Glomerular endothelial cell (primary cell): ENCODE measurements around the gene PMIS2. TPM values are rescaled to one million over a fixed set of nuclear protein-coding genes. Genes with fewer than 3 reads are reported as not detected.
"Not testable (repeated sequence)": the region's sequence is repeated elsewhere in the genome, so short reads cannot be mapped to it uniquely, and the experiment has no call there.

Experiments used
- DNase-seq: peaks from one replicate; pipeline ENCODE4 v3.0.0-alpha.2; 2011; ENCODE audit warnings: low read depth, low spot score; ENCODE audit errors: extremely low read depth
- total RNA-seq: library from RNA; depleted of rRNA; stranded (reverse); fragments of >200 nt; gene quantifications from 2 replicates; pipeline ENCODE4 v1.2.3, GENCODE V29; 2015

PMIS2 gene
- total RNA-seq, 1 donor from 2014 or later: not detected

DNA sequence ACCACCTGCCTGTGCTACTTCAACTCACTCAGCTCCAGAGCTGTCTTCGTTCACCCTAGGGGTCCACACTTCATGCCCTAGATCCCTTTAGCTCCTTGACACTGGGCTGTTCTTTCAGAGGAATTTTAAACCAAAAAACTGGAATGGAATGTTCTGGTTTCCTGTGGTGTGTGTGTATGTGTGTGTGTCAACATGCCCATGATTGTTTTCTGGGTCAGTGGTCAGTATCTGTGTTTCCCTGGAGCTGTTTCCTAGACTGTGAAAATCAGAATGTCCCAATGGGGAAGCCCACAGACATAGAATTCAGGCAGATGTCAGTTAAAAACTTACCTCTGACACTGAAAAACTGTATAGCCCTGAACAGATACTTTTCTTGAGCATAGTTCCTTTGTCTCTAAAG is 1.3 kb downstream of the PMIS2 start:
- no peak for DNase-seq

DNA sequence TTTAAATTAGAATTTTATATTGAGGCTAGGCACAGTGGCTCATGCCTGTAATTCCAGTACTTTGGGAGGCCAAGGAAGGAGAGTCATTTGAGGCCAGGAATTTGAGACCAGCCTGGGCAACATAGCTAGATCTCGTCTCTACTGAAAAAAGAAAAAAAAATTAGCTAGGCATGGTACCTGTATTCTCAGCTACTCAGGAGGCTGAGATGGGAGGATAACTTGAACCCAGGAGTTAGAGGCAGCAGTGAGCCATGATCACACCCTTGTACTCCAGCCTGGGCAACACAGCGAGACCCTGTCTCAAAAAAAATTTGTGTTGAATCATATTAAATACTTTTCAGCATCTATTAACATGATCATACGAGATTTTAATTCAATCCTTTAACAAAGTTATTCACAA is 4.9 kb downstream of the PMIS2 start:
- no peak for DNase-seq

DNA sequence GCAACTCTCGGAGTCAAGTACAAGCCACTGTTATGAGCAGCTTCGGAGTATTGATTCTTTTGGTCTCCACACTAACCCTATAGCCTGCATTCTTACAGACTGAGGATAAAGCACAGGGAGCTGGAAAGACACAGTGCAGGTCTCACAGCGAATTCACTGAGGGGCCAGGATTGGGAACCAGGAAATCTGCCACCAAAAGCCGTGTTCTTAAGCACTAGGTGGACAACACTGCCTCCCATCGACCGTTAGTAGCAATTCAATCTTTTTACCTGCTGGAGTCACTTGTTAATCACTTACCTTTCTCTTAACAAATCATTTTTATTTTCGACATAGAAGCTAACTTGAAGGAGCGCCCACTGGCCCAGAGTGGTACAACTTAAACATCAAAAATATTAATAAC is 6.3 kb downstream of the PMIS2 start:
- DNase-seq: no peak

DNA sequence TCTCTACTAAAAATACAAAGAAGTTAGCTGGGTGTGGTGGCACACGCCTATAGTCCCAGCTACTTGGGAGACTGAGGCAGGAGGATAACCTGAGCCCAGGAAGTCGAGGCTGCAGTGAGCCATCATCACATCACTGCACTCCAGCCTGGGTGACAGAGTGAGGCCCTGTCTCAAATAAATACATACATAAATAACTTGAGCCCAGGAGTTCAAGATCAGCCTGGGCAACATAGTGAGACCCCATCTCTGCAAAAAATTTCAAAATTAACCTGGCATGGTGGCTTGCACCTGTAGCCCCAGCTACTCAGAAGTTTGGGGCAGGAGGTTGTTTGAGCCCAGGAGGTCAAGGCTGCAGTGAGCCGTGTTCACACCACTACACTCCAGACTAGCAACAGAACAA is 9.1 kb downstream of the PMIS2 start:
- not testable (repeated sequence) for DNase-seq

DNA sequence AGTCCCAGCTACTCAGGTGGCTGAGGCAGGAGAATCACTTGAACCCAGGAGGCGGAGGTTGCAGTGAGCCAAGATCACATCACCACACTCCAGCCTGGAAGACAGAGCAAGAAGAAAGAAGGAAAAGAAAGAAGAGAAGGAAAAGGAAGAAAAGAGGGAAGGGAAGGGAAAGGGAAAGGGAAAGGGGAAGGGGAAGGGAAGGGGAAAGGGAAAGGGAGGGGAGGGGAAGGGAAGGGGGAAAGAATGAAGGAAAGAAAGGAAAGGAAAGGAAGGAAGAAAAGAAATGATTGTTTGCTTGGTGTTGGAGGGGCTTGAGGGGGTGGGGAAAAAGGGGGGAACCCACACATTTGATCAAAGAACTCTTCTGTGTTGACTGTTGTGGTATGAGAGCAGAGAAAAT is 10.0 kb downstream of the PMIS2 start:
- DNase-seq: no peak

DNA sequence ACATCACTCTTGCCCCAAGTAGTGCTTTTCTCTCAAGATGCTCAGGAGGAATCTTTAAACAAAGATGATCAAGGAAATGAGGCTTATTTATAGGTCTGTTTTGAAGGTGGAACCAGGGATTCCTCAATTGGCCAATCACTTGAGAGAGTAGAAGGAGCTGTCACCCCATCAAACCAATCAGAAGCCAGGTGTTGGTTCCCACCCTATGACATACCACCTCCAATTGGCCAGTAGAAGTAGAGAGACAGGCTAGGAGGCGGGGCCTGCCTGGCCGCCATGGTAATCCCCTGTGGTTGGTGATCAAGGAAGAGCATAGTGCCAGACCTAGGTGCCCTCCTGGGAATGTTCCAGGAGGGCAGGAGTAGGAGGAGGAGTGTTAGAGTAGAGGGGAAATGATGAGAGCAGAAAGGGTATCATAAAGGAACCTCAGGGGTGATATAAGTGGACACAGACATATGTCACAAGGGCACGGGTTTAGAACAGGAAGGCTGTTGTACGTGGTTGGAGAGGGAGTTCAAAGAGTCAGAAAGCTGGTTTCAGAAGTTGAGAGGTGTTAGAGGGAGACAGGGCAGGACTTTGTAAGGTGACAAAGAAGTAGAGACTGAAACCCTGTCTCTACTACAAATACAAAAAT is 10.5 kb downstream of the PMIS2 start:
- DNase-seq: no peak

DNA sequence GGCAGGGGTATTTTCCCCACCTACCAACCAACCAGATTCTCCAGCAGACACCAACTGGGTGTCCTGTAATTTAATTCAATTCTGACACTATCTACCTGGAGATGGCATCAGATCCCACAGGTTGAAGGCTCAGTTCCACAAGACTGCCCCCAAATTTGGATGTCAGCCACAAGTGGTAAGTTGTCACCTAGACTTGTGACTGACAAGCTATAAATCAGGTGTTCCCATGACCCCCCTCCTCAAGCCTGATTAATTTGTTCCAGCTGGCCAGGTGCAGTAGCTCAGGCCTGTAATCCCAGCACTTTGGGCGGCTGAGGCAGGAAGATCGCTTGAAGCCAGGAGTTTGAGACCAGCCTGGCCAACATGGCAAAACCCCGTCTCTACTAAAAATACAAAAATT is 16.0 kb downstream of the PMIS2 start:
- no peak for DNase-seq

DNA sequence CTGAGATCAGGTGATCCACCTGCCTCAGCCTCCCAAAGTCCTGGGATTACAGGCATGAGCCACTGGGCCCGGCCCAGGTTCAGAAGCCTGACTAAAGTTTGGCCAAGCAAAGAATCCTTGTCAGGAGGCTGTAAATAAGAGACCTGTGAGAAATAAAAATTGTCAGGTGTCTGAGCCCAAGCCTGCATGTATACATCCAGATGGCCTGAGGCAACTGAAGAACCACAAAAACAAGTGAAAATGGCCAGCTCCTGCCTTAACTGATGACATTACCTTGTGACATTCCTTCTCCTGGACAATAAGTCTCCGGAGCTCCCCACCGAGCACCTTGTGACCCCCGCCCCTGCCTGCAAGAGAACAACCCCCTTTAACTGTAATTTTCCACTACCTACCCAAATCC is 18.5 kb downstream of the PMIS2 start:
- DNase-seq: not testable (repeated sequence)

DNA sequence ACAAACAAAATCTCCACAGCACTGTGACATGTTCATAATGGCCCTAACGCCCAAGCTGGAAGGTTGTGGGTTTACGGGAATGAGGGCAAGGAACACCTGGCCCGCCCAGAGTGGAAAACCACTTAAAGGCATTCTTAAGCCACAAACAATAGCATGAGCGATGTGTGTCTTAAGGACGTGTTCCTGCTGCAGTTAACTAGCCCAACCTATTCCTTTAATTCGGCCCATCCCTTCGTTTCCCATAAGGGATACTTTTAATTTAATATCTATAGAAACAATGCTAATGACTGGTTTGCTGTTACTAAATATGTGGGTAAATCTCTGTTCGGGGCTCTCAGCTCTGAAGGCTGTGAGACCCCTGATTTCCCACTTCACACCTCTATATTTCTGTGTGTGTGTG is 21.2 kb downstream of the PMIS2 start:
- not testable (repeated sequence) for DNase-seq

DNA sequence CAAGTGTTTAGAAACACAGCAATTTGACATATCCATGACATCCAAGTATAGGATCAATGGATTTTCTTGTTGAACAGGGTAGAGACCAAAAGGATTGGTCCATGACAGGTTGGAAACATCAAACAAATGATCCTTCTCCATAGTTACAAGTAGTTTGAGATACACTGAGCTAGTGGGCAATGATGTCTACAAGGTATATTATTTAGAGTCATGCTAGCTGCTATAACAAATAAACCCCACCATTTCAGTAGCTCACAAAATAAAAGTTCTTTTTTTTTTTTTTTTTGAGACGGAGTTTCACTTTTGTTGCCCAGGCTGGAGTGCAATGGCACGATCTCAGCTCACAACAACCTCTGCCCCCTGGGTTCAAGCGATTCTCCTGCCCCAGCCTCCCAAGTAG is 21.7 kb downstream of the PMIS2 start:
- no peak for DNase-seq

DNA sequence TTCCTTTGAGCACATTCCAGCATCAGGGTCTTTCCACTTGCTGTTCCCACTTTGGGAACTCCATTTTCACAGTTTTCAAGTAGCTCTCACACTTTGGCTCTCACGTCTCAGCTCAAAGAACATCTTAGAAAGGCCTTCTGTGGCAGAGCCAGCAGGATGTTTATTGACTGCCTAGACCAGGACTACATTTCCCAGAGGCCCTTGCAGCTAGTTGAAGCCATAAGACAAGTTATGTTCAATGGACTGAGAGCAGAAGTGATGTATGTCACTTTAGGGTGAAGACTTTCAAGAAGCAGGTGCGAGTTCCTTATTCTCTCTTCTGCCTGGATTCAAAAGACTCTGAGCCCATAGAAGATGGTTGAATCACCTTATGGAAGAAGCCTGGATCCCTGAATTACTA is 22.3 kb downstream of the PMIS2 start:
- no peak for DNase-seq

DNA sequence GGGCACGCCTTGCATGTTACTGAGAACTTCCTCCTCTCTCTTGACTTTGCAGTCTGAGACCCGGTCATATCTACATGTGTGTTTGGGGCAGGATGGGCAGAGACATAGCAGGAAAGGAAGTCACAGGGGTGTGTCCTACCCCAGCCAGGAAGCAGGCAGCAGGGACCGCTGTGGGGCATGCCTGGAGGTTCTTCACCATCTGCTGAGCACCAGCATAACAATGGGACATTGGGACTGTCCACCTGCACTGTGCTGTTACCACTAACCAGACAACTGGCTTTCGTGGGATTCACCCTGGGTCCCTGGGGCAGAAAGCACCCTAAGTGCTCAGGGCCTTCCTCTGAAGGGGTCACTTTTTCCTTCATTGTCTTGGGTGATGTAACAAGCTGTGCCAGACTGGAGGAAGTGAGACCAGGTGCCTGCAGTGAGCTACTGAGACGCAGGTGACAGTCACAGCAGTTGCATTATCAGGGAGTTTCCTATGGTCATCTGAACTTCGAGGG is 23.9 kb downstream of the PMIS2 start:
- DNase-seq: no peak

DNA sequence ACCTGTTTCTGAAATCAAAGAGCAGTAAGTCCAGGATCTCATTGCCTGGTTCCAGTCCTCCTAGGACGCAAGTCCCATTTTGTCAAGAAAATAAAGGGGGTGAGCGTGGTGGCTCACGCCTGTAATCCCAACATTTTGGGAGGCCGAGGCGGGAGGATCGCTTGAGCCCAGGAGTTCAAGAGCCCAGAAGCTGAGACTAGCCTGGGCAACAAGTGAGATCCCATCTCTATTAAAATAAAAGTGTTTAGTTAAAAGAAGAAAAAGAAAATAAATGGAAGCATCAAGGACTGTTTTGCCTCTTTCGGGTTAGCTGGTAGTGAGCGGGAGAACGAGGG is 26.2 kb downstream of the PMIS2 start:
- no peak for DNase-seq

DNA sequence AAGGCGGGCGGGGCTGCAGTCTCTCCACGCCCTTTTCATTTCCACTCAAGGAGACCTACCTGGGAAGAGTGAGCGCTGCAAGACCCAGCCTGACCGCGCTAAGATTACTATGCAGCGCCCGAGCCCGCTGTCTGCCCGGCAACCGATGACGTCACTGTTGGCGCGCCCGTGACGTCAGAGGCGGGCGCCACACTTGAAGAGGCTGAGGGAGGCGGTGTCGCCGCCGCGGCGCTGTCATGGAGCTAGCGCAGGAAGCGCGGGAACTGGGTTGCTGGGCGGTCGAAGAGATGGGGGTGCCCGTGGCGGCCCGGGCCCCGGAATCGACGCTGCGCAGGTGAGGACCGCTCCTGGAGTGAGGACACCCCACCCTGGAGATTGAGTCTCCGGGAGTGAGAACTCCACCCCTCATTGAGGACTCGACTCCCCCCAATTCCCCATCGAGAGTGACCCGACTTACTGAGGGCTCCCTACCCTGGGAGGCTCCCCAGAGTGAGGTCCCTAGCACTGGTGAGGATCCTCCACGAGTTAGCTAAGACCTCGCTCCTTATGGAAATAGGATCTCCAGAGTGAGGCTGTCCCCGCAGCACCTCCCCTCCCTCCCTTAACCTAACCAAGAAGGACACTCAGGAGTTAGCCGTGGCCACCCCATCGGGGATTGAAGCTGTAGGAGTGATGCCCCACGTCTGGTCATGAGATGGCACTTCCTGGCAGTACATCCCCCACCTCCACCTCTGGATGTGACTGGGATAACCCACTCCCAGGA is 26.8 kb downstream of the PMIS2 start, which contains the start of gene HAUS5:
Gene HAUS5 (plus strand): TSS at position 177 of the 763 bp plus-strand sequence. CDS start 60 bp downstream, at position 237.
- peak; percentile 25 for DNase-seq

DNA sequence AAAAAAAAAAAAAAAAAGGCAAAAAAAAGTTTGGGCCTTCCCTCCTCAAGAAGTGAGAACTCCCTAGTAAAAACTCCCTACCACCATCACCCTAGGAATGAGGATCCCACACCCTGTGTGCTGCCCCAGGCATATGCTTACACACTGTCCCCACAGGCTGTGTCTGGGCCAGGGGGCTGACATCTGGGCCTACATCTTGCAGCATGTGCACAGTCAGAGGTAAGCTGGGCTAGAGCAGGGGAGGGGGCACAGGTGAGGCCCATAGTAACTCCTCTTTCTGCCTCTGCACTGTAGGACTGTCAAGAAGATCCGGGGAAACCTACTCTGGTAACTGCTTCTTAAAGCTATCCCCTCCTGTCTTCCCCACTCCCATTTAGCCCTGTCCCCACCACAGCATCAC is 27.6 kb downstream of the PMIS2 start:
- DNase-seq: no peak

DNA sequence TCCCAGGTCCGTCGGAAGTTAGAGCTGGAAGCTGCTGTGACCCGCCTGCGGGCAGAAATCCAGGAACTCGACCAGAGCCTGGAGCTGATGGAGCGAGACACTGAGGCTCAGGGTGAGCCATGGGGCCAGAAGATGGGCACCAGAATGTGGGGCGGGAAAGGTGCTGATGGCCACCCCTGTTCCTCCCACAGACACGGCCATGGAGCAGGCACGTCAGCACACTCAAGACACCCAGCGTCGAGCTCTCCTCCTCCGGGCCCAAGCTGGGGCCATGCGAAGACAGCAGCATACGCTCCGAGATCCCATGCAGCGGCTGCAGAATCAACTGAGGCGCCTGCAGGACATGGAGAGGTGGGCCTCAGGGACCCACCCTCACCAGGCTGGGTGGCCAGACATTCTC is 29.1 kb downstream of the PMIS2 start:
- no peak for DNase-seq

DNA sequence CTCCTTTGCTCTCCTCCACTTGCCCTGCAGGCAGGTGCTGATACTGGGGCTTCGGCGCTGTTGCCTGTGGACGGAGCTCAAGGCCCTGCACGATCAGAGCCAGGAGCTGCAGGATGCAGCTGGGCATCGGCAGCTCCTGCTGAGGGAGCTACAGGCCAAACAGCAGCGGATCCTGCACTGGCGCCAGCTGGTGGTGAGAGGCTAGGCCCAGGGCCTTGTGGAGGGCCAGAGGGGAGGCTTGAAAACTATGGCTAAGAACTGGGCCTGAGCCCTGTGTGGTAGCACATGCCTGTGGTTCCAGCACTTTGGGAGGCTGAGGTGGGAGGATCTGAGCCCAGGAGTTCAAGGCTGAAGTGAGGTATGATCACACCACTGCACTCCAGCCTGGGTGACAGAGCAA is 32.9 kb downstream of the PMIS2 start:
- no peak for DNase-seq

DNA sequence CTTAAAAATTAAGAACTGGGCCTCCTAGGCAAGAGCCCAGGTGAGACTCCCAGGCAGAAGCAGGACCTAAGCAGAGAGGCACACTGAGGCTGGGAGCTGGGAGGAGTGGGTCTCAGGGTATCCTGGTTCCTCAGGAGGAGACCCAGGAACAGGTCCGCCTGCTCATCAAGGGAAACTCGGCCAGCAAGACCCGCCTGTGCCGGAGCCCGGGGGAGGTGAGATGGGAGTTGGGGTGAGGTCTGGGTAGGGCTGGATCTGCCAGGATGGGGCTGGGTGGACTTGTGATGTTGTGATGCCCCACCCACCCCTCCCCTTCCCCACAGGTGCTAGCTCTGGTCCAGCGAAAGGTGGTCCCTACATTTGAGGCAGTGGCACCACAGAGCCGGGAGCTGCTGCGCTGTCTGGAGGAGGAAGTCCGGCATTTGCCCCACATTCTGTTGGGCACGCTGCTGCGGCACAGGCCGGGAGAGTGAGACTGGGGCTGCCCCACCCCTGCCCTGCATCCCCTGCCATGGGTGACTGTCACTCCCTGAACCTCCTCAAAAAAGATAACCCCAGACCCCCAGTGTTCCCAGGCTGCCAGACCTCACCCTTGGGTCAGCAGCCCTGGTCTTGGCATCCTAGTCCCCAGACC is 33.4 kb downstream of the PMIS2 start:
- no peak for DNase-seq

DNA sequence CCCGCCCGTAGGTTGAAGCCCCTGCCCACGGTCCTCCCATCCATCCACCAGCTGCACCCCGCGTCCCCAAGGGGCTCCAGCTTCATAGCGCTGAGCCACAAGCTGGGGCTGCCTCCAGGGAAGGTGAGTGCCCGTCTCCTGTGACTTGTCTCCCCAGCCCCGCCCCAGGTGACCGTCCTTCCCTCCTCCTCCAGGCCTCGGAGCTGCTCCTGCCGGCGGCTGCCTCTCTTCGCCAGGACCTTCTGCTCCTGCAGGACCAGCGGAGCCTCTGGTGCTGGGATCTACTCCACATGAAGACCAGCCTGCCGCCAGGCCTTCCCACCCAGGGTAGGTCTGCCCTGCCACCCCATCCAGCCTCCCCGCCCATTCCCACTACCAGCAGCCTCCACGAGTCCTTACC is 34.0 kb downstream of the PMIS2 start:
- DNase-seq: no peak

DNA sequence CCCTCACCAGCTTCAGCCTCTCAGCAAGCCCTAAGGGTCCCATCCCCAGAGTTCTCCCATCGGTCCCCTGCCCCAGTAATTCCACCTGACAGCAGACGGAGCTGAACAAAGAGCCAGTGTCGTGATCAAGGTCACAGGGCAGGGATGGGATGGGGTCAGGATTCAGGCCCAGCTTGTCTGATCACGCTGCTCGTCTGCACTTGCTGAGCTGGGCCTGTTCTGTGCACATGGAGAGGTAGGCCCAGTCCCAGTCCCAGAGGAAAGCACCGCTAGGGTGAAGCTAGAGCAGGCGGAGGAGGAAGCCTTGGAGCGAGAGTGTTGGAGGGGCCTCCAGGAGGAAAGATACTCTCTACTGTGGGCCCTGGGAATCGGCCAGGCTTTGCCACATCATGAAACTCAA is 35.7 kb downstream of the PMIS2 start:
- no peak for DNase-seq

DNA sequence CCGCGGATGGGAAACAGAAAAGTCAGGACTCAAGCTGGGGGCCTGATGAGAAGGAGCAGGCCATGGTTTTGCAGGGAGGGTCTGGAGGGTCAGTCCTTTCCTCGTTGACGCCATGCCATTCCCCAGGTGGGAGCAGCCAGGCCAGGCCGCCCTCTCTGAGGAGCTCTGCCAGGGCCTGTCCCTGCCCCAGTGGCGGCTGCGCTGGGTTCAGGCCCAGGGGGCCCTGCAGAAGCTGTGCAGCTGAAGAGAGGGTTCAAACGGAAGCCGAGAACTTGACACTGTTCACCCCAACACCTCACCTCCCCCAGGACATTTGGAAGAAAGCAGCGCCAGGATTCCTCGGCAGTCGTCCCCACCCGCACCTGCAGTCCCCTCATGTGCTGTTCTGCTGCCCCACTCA is 36.8 kb downstream of the PMIS2 start:
- no peak for DNase-seq
